KOPT-K1 (cell line): ENCODE data around the gene NRTN.

ENCODE experiments used
- H3K27ac ChIP-seq: fragments of 200-600 bp; sonication (generic); 2 replicates; pipeline ENCODE4 v1.5.1; 2016; ENCODE audit warnings: antibody characterized with exemption, mild to moderate bottlenecking, low read depth, low read length; ENCODE audit not compliant: poor library complexity, severe bottlenecking
- H3K36me3 ChIP-seq: fragments of 200-600 bp; sonication (generic); 2 replicates; pipeline ENCODE4 v1.5.1; 2017; ENCODE audit warnings: antibody characterized with exemption, mild to moderate bottlenecking, low read length, moderate library complexity; ENCODE audit not compliant: insufficient read depth
- H3K9me3 ChIP-seq: fragments of 200-600 bp; sonication (generic); 2 replicates; pipeline ENCODE4 v1.5.1; 2017; ENCODE audit warnings: antibody characterized with exemption, low read length, mild to moderate bottlenecking; ENCODE audit not compliant: insufficient read depth, poor library complexity, severe bottlenecking

The NRTN gene

GRCh38 chr19:5821521-5822180 is 16.8 kb downstream of the NRTN start:
- no peaks in the 10 kb centered on the region for H3K36me3 ChIP-seq
- no peak overlapping the region for H3K27ac ChIP-seq
- no peaks in the 10 kb centered on the region for H3K9me3 ChIP-seq

GRCh38 chr19:5822181-5822844 is 17.4 kb downstream of the NRTN start:
- Histone ChIP-seq H3K36me3 (no peaks in the 10 kb centered on the region), H3K9me3 (no peaks in the 10 kb centered on the region), H3K27ac (no peak overlapping the region)

- no peak overlapping the region for H3K27ac ChIP-seq
- no peaks in the 10 kb centered on the region for H3K36me3 ChIP-seq
- H3K9me3 ChIP-seq, result no peaks in the 10 kb centered on the region
Measured at GRCh38 chr19:5823579-5824281, 18.9 kb downstream of the NRTN start.

- Histone ChIP-seq H3K27ac (no peak overlapping the region), H3K36me3 (no peaks in the 10 kb centered on the region), H3K9me3 (no peaks in the 10 kb centered on the region)
Measured at GRCh38 chr19:5824751-5825150, 19.9 kb downstream of the NRTN start.

GRCh38 chr19:5825178-5825577 is 20.3 kb downstream of the NRTN start:
- Histone ChIP-seq H3K27ac (no peak overlapping the region), H3K36me3 (no peaks in the 10 kb centered on the region), H3K9me3 (no peaks in the 10 kb centered on the region)

GRCh38 chr19:5826531-5827341 is 21.9 kb downstream of the NRTN start:
- no peaks in the 10 kb centered on the region for H3K9me3 ChIP-seq
- H3K36me3 ChIP-seq, result no peaks in the 10 kb centered on the region
- H3K27ac ChIP-seq, result peak overlapping the region; percentile 69

- H3K36me3 ChIP-seq, result no peaks in the 10 kb centered on the region
- no peaks in the 10 kb centered on the region for H3K9me3 ChIP-seq
- peak overlapping the region; percentile 69 for H3K27ac ChIP-seq
Measured at GRCh38 chr19:5827342-5827890, 22.5 kb downstream of the NRTN start.

GRCh38 chr19:5827891-5828660 is 23.2 kb downstream of the NRTN start:
- peak overlapping the region; percentile 69 for H3K27ac ChIP-seq
- no peaks in the 10 kb centered on the region for H3K9me3 ChIP-seq
- H3K36me3 ChIP-seq, result no peaks in the 10 kb centered on the region

- no peaks in the 10 kb centered on the region for H3K9me3 ChIP-seq
- H3K27ac ChIP-seq, result peak overlapping the region; percentile 69
- H3K36me3 ChIP-seq, result no peaks in the 10 kb centered on the region
Measured at GRCh38 chr19:5828661-5829566, 24.0 kb downstream of the NRTN start.

GRCh38 chr19:5829567-5830310 is 24.9 kb downstream of the NRTN start:
- Histone ChIP-seq H3K36me3 (no peaks in the 10 kb centered on the region), H3K9me3 (no peaks in the 10 kb centered on the region), H3K27ac (no peak overlapping the region)

GRCh38 chr19:5831159-5831558 is 26.3 kb downstream of the NRTN start:
- H3K36me3 ChIP-seq, result no peaks in the 10 kb centered on the region
- H3K9me3 ChIP-seq, result no peaks in the 10 kb centered on the region
- no peak overlapping the region for H3K27ac ChIP-seq

- Histone ChIP-seq H3K9me3 (no peaks in the 10 kb centered on the region), H3K27ac (no peak overlapping the region), H3K36me3 (no peaks in the 10 kb centered on the region)
Measured at GRCh38 chr19:5832061-5832460, 27.2 kb downstream of the NRTN start.
